CD14-positive monocyte (primary cell): Measurements from ENCODE around the gene B4GALT1. TPM values are rescaled to one million over a fixed set of nuclear protein-coding genes. Genes with fewer than 3 reads are reported as not detected.

ENCODE experiments used
- DNase-seq, 3 donors: peaks; one replicate each; pipeline ENCODE4 v3.0.0-alpha.2; 2011 to 2022
- H2AFZ ChIP-seq: 2 replicates; pipeline ENCODE4 v1.6.0; 2012; ENCODE audit warnings: mild to moderate bottlenecking, low read depth, low read length, inconsistent platforms; ENCODE audit not compliant: insufficient read depth, poor library complexity, severe bottlenecking
- H3K27ac ChIP-seq, 2 donors: 1 replicate in 1 of 2; 2 replicates in 1 of 2; pipeline ENCODE4 v1.5.1; 2012 to 2013; ENCODE audit warnings: low read length in 2 of 2, control low read depth in 1 of 2, inconsistent platforms in 1 of 2, low read depth in 1 of 2, mild to moderate bottlenecking in 1 of 2
- H3K27me3 ChIP-seq, 2 donors: one replicate each; pipeline versions ENCODE4 v1.6.0 to v1.6.1; 2011 to 2013; ENCODE audit warnings: low read length in 2 of 2; ENCODE audit not compliant: control insufficient read depth in 2 of 2, insufficient read depth in 2 of 2
- H3K36me3 ChIP-seq, 2 donors: replicated peaks in 1 of 2; 1 replicate in 1 of 2; 2 replicates in 1 of 2; pipeline versions ENCODE4 v1.5.1 to v1.6.1; 2012 to 2013; ENCODE audit warnings: low read length in 2 of 2, control low read depth in 1 of 2, inconsistent platforms in 1 of 2, mild to moderate bottlenecking in 1 of 2; ENCODE audit not compliant: insufficient read depth in 2 of 2, control insufficient read depth in 1 of 2
- H3K4me1 ChIP-seq, 2 donors: 1 replicate in 1 of 2; 2 replicates in 1 of 2; pipeline versions ENCODE4 v1.5.1 to v1.6.1; 2012 to 2013; ENCODE audit warnings: low read length in 2 of 2, control low read depth in 1 of 2, inconsistent platforms in 1 of 2, mild to moderate bottlenecking in 1 of 2, moderate library complexity in 1 of 2; ENCODE audit not compliant: insufficient read depth in 2 of 2, control insufficient read depth in 1 of 2
- H3K4me2 ChIP-seq: replicated peaks from 2 replicates; pipeline ENCODE3; 2012; ENCODE audit warnings: low read length, moderate library complexity, mild to moderate bottlenecking; ENCODE audit not compliant: poor library complexity, severe bottlenecking; ENCODE audit errors: extremely low read depth
- H3K4me3 ChIP-seq, 3 experiments: fragments of 200-600 bp in 1 of 3; sonication (generic) in 1 of 3; replicated peaks in 1 of 3; 1 replicate in 2 of 3; 2 replicates in 1 of 3; pipeline ENCODE4 v1.5.1; 2011 to 2013; ENCODE audit warnings: low read length in 3 of 3, mild to moderate bottlenecking in 3 of 3, control low read depth in 2 of 3, low read depth in 2 of 3, inconsistent platforms in 1 of 3, moderate library complexity in 1 of 3
- H3K79me2 ChIP-seq: 2 replicates; pipeline ENCODE4 v1.6.0; 2012; ENCODE audit warnings: mild to moderate bottlenecking, control low read depth, inconsistent platforms, low read length, moderate library complexity; ENCODE audit not compliant: insufficient read depth
- H3K9ac ChIP-seq: 2 replicates; pipeline ENCODE4 v1.6.0; 2017; ENCODE audit warnings: low read length, mild to moderate bottlenecking; ENCODE audit not compliant: insufficient read depth, poor library complexity, severe bottlenecking
- H3K9me3 ChIP-seq, 2 donors: replicated peaks in 1 of 2; 1 replicate in 1 of 2; 2 replicates in 1 of 2; pipeline versions ENCODE4 v1.5.1 to v1.6.1; 2012 to 2013; ENCODE audit warnings: low read length in 2 of 2, control low read depth in 1 of 2; ENCODE audit not compliant: control insufficient read depth in 1 of 2, insufficient read depth in 1 of 2
- H4K20me1 ChIP-seq: 2 replicates; pipeline ENCODE4 v1.6.0; 2012; ENCODE audit warnings: mild to moderate bottlenecking, low read length, control low read depth, moderate library complexity; ENCODE audit not compliant: insufficient read depth
- H3K27ac Mint-ChIP-seq, 7 donors: one replicate each; pipeline ENCODE4 v1.8.0; 2020; ENCODE audit warnings: mild to moderate bottlenecking in 7 of 7, mixed read lengths in 7 of 7, moderate library complexity in 6 of 7, inconsistent platforms in 2 of 7
- H3K27me3 Mint-ChIP-seq, 3 donors: one replicate each; pipeline ENCODE4 v1.8.0; 2021 to 2022; ENCODE audit warnings: low read depth in 3 of 3, mild to moderate bottlenecking in 3 of 3, mixed read lengths in 3 of 3, moderate library complexity in 3 of 3, inconsistent platforms in 1 of 3
- H3K36me3 Mint-ChIP-seq, 2 donors: one replicate each; pipeline ENCODE4 v1.8.0; 2020; ENCODE audit warnings: mixed read lengths in 2 of 2, inconsistent platforms in 1 of 2, mild to moderate bottlenecking in 1 of 2
- H3K4me1 Mint-ChIP-seq: one replicate; pipeline ENCODE4 v1.8.0; 2020; ENCODE audit warnings: mild to moderate bottlenecking, mixed read lengths
- H3K4me3 Mint-ChIP-seq, 2 donors: one replicate each; pipeline ENCODE4 v1.8.0; 2020; ENCODE audit warnings: mild to moderate bottlenecking in 2 of 2, mixed read lengths in 2 of 2, moderate library complexity in 1 of 2
- H3K9me3 Mint-ChIP-seq, 7 donors: one replicate each; pipeline ENCODE4 v1.8.0; 2020 to 2022; ENCODE audit warnings: mixed read lengths in 7 of 7, mild to moderate bottlenecking in 6 of 7, moderate library complexity in 6 of 7, inconsistent platforms in 2 of 7
- WGBS: methylation state at CpG from one replicate; pipeline ENCODE4 v1.1.5; 2013; ENCODE audit warnings: missing lambda C conversion rate; ENCODE audit not compliant: insufficient coverage; 5-methylcytosine and 5-hydroxymethylcytosine counted together
- intact Hi-C, 2 donors: fragments of 100-400 bp; cut with micrococcal nuclease; formaldehyde crosslinking; loops; one replicate each; pipeline versions ENCODE4 v1.15.0 to v1.15.1; 2023
- polyA plus RNA-seq, 3 donors: library from polyadenylated mRNA; depleted of rRNA in 1 of 3; unstranded in 2 of 3; stranded (reverse) in 1 of 3; fragments of 300-500 nt in 2 of 3; fragments of >200 nt in 1 of 3; fragmentation: Illumina TruSeq in 2 of 3; gene quantifications; 1 replicate in 2 of 3; 2 replicates in 1 of 3; pipeline ENCODE4 v1.2.3, GENCODE V29; 2012 to 2021
- TF ChIP-seq, protein P1 (sequence below): fragments of 200-600 bp; IDR thresholded peaks from one replicate; pipeline ENCODE4 v1.8.0; 2022; ENCODE audit warnings: antibody characterized with exemption, mild to moderate bottlenecking

Gene B4GALT1
- polyA plus RNA-seq, 3 donors = 27.6 to 53.7 (median 38.6) TPM

DNA sequence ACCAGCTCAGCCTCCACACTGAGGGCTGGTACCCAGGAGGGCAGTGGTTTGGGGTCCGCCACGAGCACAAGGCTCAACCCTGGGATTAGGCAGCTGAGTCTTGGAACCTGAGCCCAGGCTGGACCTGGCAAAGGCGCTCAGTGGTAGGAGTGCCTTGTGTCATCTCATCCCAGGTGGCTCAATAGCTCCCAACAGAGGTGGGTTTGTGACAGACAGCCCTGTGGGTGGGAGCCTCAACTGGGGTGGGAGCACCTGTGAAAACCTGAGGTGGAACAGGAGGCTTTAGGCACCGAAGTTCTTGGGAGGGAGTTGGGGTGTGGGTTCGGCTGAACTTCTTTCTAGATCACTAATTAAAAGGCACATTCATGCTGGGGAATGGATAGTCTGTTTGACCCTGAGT lies 55.5 kb downstream of the B4GALT1 start:
- Histone ChIP-seq H3K27ac (no peak overlapping the region), H3K4me2 (no peak overlapping the region), H4K20me1 (peaks cover 74% of the 10 kb centered on the region), H3K79me2 (peaks cover 4% of the 10 kb centered on the region), H3K27me3 (no peaks in the 10 kb centered on the region), H3K4me1 (no peaks in the 10 kb centered on the region), H2AFZ (no peak overlapping the region), H3K9ac (no peak overlapping the region), H3K36me3 (peaks cover 45 to 75% of the 10 kb centered on the region in 2 donors), H3K4me3 (no peak overlapping the region), H3K9me3 (no peaks in the 10 kb centered on the region)
- Mint-ChIP-seq H3K9me3 (no peaks in the 10 kb centered on the region), H3K4me1 (peaks cover 3% of the 10 kb centered on the region), H3K27ac (peak overlapping the region in 4 of 7 donors; percentile 35 to 41 (median 38)), H3K27me3 (peaks cover 1 to 4% (median 2%) of the 10 kb centered on the region in 3 donors), H3K36me3 (peaks cover 67 to 72% of the 10 kb centered on the region in 2 donors), H3K4me3 (no peak overlapping the region)
- intact Hi-C loops = no loop called here
- DNase-seq = no peak
- TF ChIP-seq, protein P1, sequence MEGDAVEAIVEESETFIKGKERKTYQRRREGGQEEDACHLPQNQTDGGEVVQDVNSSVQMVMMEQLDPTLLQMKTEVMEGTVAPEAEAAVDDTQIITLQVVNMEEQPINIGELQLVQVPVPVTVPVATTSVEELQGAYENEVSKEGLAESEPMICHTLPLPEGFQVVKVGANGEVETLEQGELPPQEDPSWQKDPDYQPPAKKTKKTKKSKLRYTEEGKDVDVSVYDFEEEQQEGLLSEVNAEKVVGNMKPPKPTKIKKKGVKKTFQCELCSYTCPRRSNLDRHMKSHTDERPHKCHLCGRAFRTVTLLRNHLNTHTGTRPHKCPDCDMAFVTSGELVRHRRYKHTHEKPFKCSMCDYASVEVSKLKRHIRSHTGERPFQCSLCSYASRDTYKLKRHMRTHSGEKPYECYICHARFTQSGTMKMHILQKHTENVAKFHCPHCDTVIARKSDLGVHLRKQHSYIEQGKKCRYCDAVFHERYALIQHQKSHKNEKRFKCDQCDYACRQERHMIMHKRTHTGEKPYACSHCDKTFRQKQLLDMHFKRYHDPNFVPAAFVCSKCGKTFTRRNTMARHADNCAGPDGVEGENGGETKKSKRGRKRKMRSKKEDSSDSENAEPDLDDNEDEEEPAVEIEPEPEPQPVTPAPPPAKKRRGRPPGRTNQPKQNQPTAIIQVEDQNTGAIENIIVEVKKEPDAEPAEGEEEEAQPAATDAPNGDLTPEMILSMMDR = no peak
- WGBS = 97% methylated on average over 3 of the region's 5 CpGs

DNA sequence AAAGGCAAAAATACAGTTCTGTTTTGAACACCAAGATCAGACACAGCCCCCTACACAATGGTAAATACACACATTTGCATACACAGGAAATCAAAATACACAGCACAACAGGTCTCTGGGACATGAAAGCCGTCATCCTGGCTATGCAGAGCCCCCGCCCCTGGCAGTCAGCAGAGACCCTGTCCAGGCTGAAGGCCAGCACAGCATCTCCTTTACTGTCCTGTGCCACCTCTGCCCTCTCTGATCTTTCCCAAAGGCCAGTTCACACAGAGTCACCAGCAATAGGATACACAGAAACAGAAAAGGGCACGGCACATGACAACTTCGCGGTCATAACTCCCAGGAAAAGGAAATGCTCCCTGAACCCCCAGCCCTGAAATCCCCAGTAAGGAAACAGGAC lies 56.5 kb downstream of the B4GALT1 start:
- peak overlapping the region in 2 of 7 donors; percentile 18 to 32 for H3K27ac Mint-ChIP-seq
- no peaks in the 10 kb centered on the region for H3K27me3 ChIP-seq
- H3K36me3 ChIP-seq = peaks cover 42 to 69% of the 10 kb centered on the region in 2 donors
- no peak overlapping the region for H3K4me3 Mint-ChIP-seq
- no peak overlapping the region for H2AFZ ChIP-seq
- no peaks in the 10 kb centered on the region for H3K9me3 Mint-ChIP-seq
- H3K4me3 ChIP-seq = no peak overlapping the region
- H4K20me1 ChIP-seq = peaks cover 67% of the 10 kb centered on the region
- H3K9me3 ChIP-seq = no peaks in the 10 kb centered on the region
- H3K36me3 Mint-ChIP-seq = peaks cover 64 to 65% of the 10 kb centered on the region in 2 donors
- no peaks in the 10 kb centered on the region for H3K4me1 ChIP-seq
- no peak overlapping the region for H3K27ac ChIP-seq
- TF ChIP-seq, protein P1 = no peak
- H3K4me2 ChIP-seq = no peak overlapping the region
- no peak for DNase-seq
- peaks cover 1 to 4% (median 2%) of the 10 kb centered on the region in 3 donors for H3K27me3 Mint-ChIP-seq
- H3K79me2 ChIP-seq = peaks cover 4% of the 10 kb centered on the region
- intact Hi-C loops = no loop called here
- no peak overlapping the region for H3K9ac ChIP-seq
- peaks cover 5% of the 10 kb centered on the region for H3K4me1 Mint-ChIP-seq
- WGBS = 97% methylated on average over 5 of the region's 5 CpGs
